Endothelial cell of umbilical vein (primary cell): ENCODE measurements around the gene ADAMTSL2. TPM values are rescaled to one million over a fixed set of nuclear protein-coding genes. Genes with fewer than 3 reads are reported as not detected.

Experiments used
- BruUV-seq: library from RNA; stranded (reverse); fragments of 400-500 nt; replicated peaks from 2 replicates; lab custom pipeline; 2021; lab: Mats Ljungman, UMichigan
- CTCF ChIA-PET: fragments of 300-600, 350-600 bp; sonication (Branson Sonifier 250); formaldehyde crosslinking; loops from one replicate; lab custom pipeline; 2021; ENCODE audit warnings: antibody characterized with exemption, inconsistent platforms; lab: Charles Lee
- POLR2A ChIA-PET: fragments of 300-600, 350-600 bp; sonication (Branson Sonifier 250); formaldehyde crosslinking; loops from one replicate; lab custom pipeline; 2021; ENCODE audit warnings: antibody characterized with exemption, inconsistent platforms; lab: Charles Lee
- DNase-seq: peaks from one replicate; pipeline ENCODE4 v3.0.0-alpha.2; 2011; ENCODE audit warnings: low read depth, low spot score
- FAIRE-seq: peaks from 2 replicates; lab custom pipeline; 2011; peaks lifted over from hg19 to GRCh38; lab: Jason Lieb, UNC
- H2AFZ ChIP-seq: 2 replicates; pipeline ENCODE4 v1.6.0; 2012; ENCODE audit warnings: low read depth, low read length, control low read depth, inconsistent platforms
- H3K27ac ChIP-seq: 2 replicates; pipeline ENCODE4 v1.5.1; 2011; ENCODE audit warnings: low read depth, mild to moderate bottlenecking, control low read depth, low read length, moderate library complexity; ENCODE audit not compliant: insufficient read depth
- H3K27me3 ChIP-seq, 2 experiments: 2 replicates each; pipeline versions ENCODE4 v1.6.0 to v1.6.1; 2011; ENCODE audit warnings: low read length in 2 of 2, mixed read lengths in 1 of 2; ENCODE audit not compliant: control insufficient read depth in 2 of 2, insufficient read depth in 2 of 2
- H3K36me3 ChIP-seq, 2 experiments: 2 replicates in 1 of 2; 3 replicates in 1 of 2; pipeline ENCODE4 v1.5.1; 2011; ENCODE audit warnings: low read length in 2 of 2, mild to moderate bottlenecking in 1 of 2, moderate library complexity in 1 of 2; ENCODE audit not compliant: control insufficient read depth in 2 of 2, insufficient read depth in 2 of 2; ENCODE audit errors: extremely low read depth in 1 of 2
- H3K4me1 ChIP-seq: 3 replicates; pipeline ENCODE4 v1.5.1; 2011; ENCODE audit warnings: mild to moderate bottlenecking, low read length; ENCODE audit not compliant: control insufficient read depth, insufficient read depth; ENCODE audit errors: extremely low read depth
- H3K4me2 ChIP-seq: 2 replicates; pipeline ENCODE4 v1.6.1; 2011; ENCODE audit warnings: low read length, control low read depth, mixed read lengths; ENCODE audit not compliant: insufficient read depth
- H3K4me3 ChIP-seq, 3 experiments: fragments of 200-600 bp in 1 of 3; sonication (generic), shearing (Covaris generic) in 1 of 3; replicated peaks in 1 of 3; 2 replicates each; pipeline ENCODE4 v1.5.1; 2011 to 2016; ENCODE audit warnings: control low read depth in 3 of 3, low read length in 3 of 3, mild to moderate bottlenecking in 2 of 3, inconsistent platforms in 1 of 3, low read depth in 1 of 3, moderate library complexity in 1 of 3; ENCODE audit not compliant: insufficient read depth in 1 of 3
- H3K79me2 ChIP-seq: 2 replicates; pipeline ENCODE4 v1.6.0; 2012; ENCODE audit warnings: low read length, inconsistent platforms; ENCODE audit not compliant: control insufficient read depth, insufficient read depth
- H3K9ac ChIP-seq: replicated peaks from 2 replicates; pipeline ENCODE3; 2011; ENCODE audit warnings: low read length, control low read depth; ENCODE audit not compliant: insufficient read depth; ENCODE audit errors: extremely low read depth
- H3K9me1 ChIP-seq: replicated peaks from 3 replicates; pipeline ENCODE4 v1.6.0; 2011; ENCODE audit warnings: mild to moderate bottlenecking, low read length; ENCODE audit not compliant: control insufficient read depth, insufficient read depth; ENCODE audit errors: extremely low read depth
- H3K9me3 ChIP-seq: replicated peaks from 2 replicates; pipeline ENCODE4 v1.5.1; 2012; ENCODE audit warnings: low read length, inconsistent platforms; ENCODE audit not compliant: control insufficient read depth, insufficient read depth
- H4K20me1 ChIP-seq: replicated peaks from 2 replicates; pipeline ENCODE3; 2011; ENCODE audit warnings: mild to moderate bottlenecking, low read length; ENCODE audit not compliant: control insufficient read depth, insufficient read depth; ENCODE audit errors: extremely low read depth
- CTCF ChIP-seq, 2 donors: IDR thresholded peaks; 1 replicate in 1 of 2; 2 replicates in 1 of 2; pipeline ENCODE4 v1.5.1; 2011; ENCODE audit warnings: low read length in 2 of 2, mild to moderate bottlenecking in 2 of 2, moderate library complexity in 2 of 2, control low read depth in 1 of 2, inconsistent platforms in 1 of 2, low read depth in 1 of 2; ENCODE audit not compliant: insufficient read depth in 1 of 2; ENCODE audit errors: extremely low read depth in 1 of 2
- EZH2 ChIP-seq: IDR thresholded peaks from 2 replicates; pipeline ENCODE4 v1.6.1; 2012; ENCODE audit warnings: borderline replicate concordance, low read depth, mild to moderate bottlenecking, moderate library complexity, low read length, inconsistent platforms; ENCODE audit not compliant: severe bottlenecking
- FOS ChIP-seq: IDR thresholded peaks from 2 replicates; pipeline ENCODE4 v1.6.1; 2011; ENCODE audit warnings: mild to moderate bottlenecking, low read length, moderate library complexity, borderline replicate concordance; ENCODE audit not compliant: insufficient read depth
- GATA2 ChIP-seq: IDR thresholded peaks from 2 replicates; pipeline ENCODE4 v1.7.0; 2011; ENCODE audit warnings: low read depth, mild to moderate bottlenecking, moderate library complexity, mixed read lengths, low read length; ENCODE audit not compliant: insufficient read length, insufficient read depth
- JUN ChIP-seq: IDR thresholded peaks from 2 replicates; pipeline ENCODE4 v1.6.1; 2011; ENCODE audit warnings: borderline replicate concordance, low read depth; ENCODE audit not compliant: insufficient read length, insufficient read depth
- MAX ChIP-seq: IDR thresholded peaks from 2 replicates; pipeline ENCODE4 v1.6.1; 2011; ENCODE audit not compliant: insufficient read depth, insufficient read length
- MYC ChIP-seq: IDR thresholded peaks from one replicate; pipeline ENCODE4 v1.6.1; 2011; ENCODE audit warnings: mild to moderate bottlenecking, low read depth, low read length
- POLR2A ChIP-seq: IDR thresholded peaks from 2 replicates; pipeline ENCODE4 v1.6.1; 2012; ENCODE audit warnings: low read depth, mild to moderate bottlenecking, control low read depth, low read length
- POLR2AphosphoS5 ChIP-seq: IDR thresholded peaks from 2 replicates; pipeline ENCODE4 v1.6.1; 2012; ENCODE audit warnings: low read depth, mild to moderate bottlenecking, control low read depth, low read length, moderate library complexity; ENCODE audit not compliant: insufficient read depth
- dilution Hi-C: fragments of 300-500 bp; cut with MboI; formaldehyde crosslinking; loops from one replicate; pipeline ENCODE4 v1.15.0; 2019; ENCODE audit warnings: low sequenced_read_pairs; ENCODE audit not compliant: extremely low pct_ligation_motif_present
- intact Hi-C: fragments of 100-400 bp; cut with micrococcal nuclease; formaldehyde crosslinking; loops from one replicate; pipeline ENCODE4 v1.10.0; 2022
- polyA plus RNA-seq, 4 experiments: library from polyadenylated mRNA; depleted of rRNA in 3 of 4; stranded (reverse) in 3 of 4; unstranded in 1 of 4; fragments of >200 nt; gene quantifications; 2 replicates each; pipeline versions ENCODE4 v1.2.1 to v1.2.3, GENCODE V29; 2011 to 2012; ENCODE audit warnings: missing spikeins in 1 of 4
- total RNA-seq: library from RNA; stranded (reverse); gene quantifications from 2 replicates; pipeline ENCODE4 v1.2.3, GENCODE V29; 2021

The ADAMTSL2 gene
- total and polyA plus RNA-seq, 2 donors (not counting 3 experiments of a cell fraction or from before 2014, with no cell fraction given): not detected

- Histone ChIP-seq H3K9ac (no peak overlapping the region), H3K4me3 (no peak overlapping the region), H3K9me3 (no peaks in the 10 kb centered on the region), H3K4me2 (no peak overlapping the region), H3K27ac (no peak overlapping the region), H4K20me1 (no peaks in the 10 kb centered on the region), H3K4me1 (no peaks in the 10 kb centered on the region), H3K36me3 (no peaks in the 10 kb centered on the region), H3K27me3 (no peaks in the 10 kb centered on the region), H3K9me1 (no peaks in the 10 kb centered on the region), H2AFZ (no peak overlapping the region), H3K79me2 (no peaks in the 10 kb centered on the region)
- DNase-seq (no peak), FAIRE-seq (no peak)
- dilution Hi-C loops (no loop called here), intact Hi-C loops (no loop called here)
- BruUV-seq: no TSS peak
- TF ChIP-seq CTCF (IDR thresholded peaks at IDR 0.05; ENCODE audit: extremely low read depth in 1 of 2, insufficient read depth in 1 of 2, low read depth in 1 of 2, low read length in 2 of 2) (no peak), JUN (no peak), MAX (no peak), MYC (no peak), GATA2 (no peak), FOS (no peak), POLR2A (no peak), EZH2 (no peak), POLR2AphosphoS5 (no peak)
- ChIA-PET POLR2A (no interaction called here), CTCF (no interaction called here)
These were observed 11.8 kb downstream of the ADAMTSL2 start for GRCh38 chr9:133546287-133546680.
